DMS 273 (cell line): ENCODE data around the gene MYBPH.

Source experiments
- DNase-seq: peaks from one replicate; lab custom pipeline; 2025; ENCODE audit not compliant: unreplicated experiment; lab: John Stamatoyannopoulos, UW

Gene MYBPH

DNA sequence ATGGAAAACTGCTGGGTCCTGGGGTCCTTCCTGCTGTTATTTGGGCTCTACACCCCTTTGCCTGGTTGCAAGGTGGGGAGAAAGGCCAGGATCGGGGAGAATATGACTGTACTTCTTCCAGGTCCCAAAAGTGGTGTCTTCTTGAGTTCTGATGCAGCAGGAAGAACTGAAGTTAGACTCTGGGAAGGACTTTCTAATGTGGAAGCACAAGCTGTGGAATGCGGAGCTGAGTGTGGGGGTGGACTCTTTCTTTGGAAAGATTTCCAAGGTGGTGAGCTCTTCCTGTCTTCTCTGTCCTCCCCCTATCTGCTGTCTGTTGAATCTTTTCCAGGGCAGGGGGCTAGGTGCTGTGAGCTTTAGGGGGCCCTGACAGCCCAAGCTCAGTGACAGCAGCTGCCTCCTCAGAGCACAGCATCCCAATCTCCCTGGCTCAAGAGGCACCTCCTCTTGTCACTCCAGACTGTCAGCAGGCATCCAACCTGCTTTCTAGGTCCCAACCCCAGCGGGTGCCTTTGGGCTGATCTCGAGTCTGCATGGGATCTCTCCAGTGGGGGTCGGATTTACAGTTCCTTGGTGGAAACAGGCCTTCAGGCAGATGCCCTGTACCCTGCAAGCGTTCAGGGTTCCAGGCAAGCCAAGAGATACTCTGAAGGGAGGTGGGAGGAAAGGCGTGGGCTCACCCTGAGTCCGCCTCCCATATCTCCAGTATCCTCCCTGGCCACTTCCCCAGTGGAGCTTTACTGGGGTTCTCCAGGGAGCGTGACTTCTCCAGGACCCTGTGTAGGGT, 24.9 kb downstream of the MYBPH start:
- DNase-seq = peak; percentile 61

DNA sequence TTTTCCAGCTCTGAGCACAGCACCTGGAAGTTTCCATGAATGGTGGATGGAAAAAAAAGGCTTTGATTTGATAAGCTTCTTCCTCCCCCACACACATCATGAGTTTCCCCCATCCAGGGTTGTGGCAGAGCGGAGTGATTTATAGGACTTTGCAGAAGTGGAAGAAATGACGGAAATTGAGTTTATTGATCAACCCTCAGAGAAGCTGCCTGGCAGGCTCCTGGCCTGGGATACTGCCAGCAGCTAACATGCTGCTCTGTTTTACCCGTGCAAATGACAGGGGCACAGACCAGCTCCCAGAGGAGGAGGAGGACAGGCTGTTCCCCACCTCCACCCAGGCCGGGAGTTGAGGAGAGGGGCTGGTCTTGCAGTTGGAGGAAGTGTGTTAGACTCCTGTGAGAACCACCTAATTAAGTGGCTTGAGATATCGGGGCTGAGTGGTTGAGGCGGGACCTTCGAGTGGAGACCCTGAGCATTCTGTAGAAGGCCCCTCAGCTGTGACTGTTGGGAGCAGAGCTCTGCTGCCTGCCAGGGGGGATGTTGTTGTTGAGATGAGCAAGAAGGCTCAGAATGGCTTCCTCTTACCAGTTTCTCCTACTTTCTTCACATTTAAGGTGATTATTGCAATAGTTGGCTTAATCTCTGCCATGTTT, 26.3 kb downstream of the MYBPH start:
- no peak for DNase-seq

DNA sequence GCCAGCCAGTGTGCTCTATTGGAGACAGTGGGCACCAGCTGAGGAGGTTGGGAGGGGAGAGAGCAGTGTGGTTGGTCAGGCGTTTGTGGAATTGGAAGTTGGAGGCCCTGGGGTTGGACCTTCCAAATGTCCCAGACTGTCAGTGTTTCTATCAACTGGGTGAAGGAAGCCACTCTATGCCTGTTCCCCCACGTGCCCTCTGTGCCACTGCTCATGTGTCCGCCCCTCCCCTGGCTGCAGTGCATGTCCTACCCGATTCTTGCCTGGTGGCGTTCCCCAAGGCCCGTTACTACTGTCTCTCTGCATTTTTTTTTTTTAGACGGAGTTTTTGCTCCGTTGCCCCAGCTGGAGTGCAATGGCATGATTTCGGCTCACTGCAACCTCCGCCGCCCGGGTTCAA, 27.0 kb downstream of the MYBPH start:
- no peak for DNase-seq

DNA sequence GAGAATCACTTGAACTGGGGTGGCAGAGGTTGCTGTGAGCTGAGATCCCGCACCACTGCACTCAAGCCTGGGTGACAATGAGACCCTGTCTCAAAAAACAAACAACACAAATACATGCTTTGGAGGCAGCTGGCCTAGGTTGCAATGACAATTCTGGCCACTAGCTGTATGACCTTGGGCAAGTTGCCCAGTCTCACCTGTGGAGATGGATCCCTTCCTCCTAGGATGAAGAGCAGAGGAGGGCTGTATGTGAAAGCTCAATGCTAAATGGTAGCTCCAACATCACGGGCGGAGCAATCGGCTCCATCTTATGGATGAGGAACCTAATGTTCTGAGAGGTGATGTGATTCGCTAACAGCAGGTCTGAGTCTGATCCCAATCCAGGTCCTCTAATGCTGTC, 27.5 kb downstream of the MYBPH start:
- peak; percentile 41 for DNase-seq

DNA sequence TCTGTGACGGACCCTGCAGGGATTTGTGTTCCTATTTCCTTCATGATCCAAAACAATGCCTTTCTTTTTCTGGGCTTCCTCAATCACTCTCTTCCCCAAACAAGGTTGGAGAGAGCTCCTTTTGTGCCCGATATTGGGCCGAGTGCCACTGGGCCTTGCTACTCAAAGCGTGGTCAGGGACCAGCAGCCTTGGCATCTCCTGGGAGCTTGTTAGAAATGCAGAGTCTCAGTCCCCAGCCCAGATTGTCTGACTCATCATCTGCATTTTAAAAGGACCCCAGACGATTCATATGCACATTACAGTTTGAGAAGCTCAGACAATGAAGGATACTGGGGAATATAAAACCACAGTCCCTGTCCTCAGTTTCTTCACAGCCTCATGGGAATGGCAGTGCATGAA, 28.2 kb downstream of the MYBPH start:
- DNase-seq = no peak

DNA sequence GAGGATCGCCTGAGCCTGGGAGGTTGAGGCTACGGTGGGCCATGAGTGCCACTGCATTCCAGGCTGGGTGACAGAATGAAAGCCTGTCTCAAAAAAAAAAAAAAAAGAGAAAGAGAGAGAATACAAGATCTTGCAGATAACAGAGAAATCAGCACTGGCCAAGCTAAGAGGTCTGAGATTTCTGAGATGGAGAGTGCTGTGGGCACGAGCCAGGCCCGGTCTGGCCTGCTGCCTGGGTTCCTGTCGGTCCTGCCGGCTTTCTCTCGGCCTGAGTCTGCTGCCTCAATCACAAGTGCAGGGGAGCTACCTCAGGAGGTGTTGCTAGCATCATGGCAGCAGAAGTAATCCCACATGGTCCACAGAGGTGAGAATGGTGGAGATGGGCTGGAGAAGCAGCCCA, 29.1 kb downstream of the MYBPH start:
- DNase-seq = no peak

DNA sequence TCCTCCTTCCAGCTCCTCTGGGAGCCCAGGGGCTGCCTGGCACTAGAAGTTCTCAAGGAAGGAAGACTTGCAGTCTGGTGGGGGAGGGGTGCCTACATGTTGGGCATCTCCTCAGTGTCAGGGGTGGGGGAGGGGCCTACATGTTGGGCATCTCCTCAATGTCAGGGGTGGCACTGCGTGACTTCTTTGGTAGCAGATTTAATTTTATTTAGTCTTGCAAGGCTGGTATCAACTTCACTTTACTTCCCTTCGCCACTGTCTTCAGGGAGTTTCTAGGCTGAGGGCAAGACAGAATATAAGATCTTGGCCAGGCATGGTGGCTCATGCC, 29.6 kb downstream of the MYBPH start:
- no peak for DNase-seq

DNA sequence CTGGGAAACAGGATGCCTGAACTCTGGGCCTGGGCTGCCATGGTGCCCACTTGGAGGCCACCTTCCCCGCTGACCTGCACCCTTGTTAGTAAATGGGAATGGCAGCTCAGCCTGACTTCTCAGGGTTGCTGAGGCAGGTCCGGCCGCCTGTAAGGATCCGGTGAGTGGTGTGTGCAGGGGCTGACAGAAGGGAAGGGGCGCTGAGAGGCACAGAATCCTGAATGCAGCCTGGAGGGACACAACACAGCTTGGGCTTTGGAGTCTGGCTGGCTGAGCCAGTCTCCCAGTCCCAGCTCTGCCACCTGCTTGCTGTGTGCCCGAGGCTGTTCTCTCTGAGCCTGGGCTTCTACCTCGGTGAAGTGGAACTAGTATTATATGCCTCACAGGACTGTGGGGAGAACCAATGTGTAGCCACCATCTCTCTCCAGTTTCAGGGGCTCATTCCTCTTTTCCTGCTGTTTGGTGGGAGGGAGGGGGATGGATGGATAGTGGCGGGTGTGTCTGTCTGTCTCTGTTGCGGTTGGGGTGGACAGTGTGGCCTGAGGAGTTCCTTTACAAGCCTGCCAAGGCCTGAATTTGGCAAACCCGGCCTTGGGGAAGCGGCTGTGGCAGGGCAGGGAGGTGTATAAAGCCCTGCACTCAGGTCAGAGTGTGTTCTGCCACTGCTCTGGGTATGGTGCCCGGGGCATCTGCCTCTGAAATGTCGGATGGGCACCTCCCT, 30.1 kb downstream of the MYBPH start:
- no peak for DNase-seq

DNA sequence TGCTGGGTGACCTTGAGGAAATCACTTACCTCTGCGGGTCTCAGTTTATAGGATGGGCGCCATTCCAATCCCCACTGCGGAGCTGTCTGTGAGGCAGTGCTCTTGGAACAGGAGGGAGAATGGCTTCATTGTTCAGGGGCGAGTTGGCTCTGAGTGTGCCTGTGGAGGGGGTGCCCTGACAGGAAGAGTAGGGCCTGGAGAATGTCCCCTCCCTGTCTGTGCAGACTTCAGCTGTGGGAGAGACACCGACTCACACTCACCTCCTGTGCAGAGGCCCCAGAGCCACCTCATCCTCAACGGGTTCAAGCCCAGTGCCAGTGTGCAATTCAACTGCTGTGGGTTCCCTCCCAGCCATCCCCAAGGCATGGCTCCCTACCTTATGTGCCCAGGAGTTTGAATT, 31.0 kb downstream of the MYBPH start:
- no peak for DNase-seq

DNA sequence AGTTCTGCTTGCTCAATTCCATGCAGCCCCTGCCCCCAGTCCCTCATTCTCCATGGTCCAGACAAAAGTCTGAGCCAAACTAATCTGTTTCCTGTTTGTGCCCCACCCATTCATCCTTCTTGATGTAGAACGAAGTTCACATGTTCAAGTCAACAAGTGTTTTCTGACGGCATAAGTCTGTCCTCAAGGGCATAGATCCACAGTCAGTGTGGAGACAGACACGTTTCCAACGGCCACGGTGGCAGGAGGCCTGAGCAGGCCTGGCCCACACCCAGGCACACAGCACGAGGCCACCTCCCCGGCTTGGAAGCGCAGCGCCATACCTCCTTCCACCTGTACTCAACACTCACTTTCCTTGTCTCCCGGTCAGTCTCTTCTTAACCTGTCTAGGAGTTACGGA, 32.0 kb downstream of the MYBPH start:
- DNase-seq = no peak

DNA sequence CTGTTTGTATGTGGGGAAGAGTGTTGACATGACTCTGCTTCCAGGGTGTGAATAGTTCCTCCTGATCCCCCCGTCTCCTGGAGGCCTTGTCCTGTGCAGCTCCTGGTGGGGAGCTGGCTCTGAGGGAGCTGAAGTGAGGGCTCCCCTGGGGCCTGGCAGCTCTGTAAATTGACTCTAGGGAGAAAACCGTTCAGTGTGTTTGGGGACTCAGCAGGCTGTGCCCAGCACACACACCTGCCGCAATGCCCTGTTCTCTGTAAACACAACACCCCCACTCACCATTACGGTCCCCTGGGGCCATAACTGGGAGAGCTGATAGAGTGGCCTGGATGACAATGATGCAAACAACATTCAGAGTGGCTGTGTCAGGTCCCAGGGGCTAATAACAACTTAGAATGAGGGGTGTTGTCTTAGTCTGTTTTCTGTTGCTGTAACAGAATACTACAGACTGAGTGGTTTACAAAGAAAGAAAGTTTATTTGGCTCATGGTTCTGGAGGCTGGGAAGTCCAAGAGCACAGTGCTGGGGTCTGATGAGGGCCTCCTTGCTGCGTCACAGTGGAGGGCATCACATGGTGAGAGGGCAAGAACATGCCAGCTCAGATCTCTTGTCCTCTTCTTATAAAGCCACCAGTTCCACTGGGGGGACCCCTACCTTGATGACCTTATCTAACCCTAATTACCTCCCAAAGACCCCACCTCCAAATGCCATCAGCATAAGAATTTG, 32.8 kb downstream of the MYBPH start:
- DNase-seq = no peak

DNA sequence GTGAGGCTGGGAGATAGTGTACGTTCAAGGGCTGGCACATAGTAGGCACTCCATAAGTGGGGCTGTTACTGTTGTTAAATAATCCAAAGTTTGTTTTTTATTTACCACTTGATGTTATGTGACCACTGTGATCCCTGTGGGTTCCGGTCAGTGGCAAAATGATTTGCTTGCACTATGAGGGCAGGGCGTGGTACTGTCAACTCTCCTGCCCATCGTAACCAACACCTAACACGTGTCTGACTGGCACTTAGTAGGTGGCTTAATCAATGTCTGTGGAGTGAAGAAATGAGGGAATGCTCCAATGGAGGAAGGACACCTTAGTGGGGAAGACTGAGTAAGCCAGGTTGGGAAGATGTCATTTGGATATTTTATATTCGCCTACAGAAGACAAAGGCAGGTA, 33.5 kb downstream of the MYBPH start:
- DNase-seq = no peak

DNA sequence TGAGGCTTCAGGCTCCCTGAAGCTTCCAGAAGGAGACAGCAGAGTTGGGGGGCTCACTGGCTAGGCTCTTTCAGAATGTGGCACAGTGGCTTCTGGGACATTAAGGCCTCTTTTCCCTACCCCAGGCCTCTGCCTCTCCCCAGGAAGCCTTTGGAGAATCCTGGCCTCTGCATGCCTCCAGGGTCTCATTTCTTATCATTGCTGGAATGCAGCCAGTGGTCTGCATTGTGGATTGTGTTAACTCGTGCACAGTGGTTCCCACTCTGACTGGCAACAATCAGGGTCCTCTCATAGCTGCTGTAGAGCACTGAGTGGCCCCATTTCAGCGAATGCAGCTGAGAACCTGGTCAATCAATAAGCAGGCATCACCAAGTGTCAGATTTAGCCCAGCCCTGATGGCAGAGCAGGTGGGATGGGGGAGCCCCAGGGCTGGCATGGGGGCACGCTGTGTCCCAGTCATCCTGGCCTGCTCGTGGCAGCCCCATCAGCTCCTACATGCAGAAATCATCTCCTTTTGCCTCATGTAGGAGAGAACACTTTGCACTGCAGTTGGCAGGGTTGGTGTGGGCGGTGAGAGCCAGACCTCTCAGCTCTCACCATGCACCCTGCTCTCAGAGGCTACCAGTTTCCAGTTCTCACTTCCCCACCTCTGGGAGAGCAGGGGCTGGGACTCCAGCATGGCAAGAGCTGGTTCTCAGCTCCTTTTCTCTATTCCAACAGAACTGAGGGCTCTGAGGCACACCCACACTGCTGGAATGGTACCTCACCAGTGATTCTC, 34.7 kb downstream of the MYBPH start:
- no peak for DNase-seq

DNA sequence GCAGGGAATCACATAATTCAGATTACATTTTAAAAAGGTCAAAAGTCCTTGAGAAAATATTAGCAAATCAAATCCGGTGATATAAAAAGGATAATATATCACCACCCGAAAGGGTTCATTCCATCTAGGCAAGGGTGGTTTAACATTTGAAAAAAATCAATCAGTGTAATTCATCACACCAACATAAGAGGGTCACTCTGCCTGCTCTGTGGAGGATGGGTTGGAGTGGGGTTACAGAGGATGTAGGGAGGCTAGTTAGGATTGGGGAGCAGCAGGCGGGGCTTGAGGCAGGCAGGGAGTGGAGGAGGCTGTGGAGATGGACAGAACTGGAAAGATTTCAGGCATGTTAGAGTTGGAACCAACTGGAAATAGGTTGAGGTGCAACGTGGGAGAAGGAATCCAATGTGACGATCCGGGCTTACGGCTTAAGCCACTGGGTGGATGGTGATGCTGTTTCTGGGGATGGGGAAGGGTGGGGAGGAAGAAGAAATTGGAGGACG, 35.6 kb downstream of the MYBPH start:
- no peak for DNase-seq

DNA sequence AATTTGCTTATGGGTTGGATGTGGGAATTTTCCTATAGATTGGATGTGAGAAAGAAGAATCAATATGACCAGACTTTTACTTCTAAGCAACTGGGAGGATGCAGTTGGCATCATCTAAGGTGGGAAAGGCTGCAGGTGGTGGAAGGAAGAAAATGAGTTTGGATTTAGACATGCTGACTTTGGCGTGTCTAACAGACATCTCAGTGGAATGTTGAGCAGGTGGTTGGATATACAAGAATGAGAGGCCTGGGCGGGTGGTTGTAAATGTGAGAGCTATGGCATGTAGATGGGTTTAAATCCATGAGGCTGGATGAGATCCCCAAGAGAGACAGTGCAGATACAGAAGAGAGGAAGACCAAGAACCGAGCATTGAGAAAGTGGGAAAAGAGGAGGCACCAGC, 37.6 kb downstream of the MYBPH start:
- DNase-seq = no peak

DNA sequence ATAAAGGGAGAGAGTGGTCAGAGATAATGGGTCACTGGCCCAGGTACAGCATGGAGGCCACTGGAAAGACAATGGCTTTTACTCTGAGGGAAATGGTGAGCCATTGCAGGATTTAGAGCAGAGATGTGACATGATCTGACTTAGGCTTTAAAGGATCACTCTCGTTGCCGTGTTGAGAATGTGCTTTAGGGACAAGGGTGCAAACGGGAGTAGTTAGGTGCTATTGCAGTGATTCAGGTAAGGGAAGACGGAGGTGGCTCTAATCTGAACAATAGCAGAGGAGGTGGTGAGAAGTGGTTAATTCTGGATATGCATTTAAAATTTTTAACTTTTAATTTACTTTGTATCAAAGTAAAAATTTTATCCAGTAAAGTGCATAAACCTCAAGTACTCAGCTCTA, 38.3 kb downstream of the MYBPH start:
- no peak for DNase-seq

DNA sequence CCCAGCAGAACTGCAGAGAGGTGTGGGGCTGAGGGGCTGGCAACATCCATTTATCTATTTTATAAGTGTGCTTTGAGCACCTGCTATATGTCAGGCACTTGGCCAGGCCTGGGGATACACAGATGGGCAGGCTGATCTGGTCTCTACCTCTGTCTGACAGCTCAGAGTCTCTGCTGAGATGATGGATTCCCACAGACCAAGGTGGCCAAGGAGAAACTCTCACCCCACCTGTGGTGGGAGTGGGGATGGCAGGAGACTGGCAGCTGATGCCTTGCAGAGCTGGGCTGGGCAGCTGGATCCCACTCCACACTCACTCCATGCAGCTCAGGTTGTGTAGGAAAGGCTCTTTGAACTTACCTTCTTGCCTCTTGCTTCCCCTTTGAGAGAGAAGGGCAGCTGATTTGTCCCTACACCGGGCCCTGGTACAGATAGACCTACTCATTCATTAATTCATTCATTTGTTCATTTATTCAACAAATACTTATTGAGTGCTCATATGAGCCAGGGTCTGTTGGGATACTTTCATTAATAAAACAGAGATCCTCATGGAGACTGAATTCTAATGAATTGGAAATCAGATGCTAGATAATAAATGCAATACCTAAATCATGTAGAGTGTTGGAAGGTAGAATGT, 39.1 kb downstream of the MYBPH start:
- peak; percentile 69 for DNase-seq

DNA sequence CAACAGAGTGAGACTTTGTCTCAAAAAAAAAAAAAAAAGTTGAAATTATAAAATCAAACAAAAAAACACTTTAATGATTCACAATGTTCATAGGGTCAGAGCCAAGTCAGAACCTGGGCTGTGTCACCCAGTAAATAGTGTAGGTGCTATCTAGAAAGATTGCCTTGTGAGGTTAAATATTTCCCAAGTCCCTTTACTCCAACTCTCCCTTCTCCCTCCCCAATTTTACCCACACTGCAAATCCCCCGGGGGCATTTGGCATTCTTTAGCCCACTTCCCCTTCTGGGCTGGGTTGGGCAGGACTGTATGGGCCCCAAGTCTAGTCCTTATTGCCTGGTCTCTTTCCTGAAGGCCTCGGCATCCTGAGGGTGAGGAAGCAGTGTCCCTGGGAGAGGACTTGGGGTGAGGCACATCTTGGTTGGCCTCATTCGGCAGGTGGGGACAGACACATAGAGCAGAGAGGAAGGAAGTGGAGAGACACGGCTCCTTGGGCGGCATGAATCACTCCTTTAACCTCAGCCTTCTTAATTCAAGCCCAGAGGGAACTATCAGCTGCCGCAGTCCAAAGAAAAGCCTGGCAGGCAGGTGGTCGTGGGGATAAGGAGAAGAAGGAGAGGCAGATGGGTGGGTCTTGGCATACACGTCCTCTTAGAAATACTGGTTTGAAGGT, 39.9 kb downstream of the MYBPH start:
- DNase-seq = no peak

DNA sequence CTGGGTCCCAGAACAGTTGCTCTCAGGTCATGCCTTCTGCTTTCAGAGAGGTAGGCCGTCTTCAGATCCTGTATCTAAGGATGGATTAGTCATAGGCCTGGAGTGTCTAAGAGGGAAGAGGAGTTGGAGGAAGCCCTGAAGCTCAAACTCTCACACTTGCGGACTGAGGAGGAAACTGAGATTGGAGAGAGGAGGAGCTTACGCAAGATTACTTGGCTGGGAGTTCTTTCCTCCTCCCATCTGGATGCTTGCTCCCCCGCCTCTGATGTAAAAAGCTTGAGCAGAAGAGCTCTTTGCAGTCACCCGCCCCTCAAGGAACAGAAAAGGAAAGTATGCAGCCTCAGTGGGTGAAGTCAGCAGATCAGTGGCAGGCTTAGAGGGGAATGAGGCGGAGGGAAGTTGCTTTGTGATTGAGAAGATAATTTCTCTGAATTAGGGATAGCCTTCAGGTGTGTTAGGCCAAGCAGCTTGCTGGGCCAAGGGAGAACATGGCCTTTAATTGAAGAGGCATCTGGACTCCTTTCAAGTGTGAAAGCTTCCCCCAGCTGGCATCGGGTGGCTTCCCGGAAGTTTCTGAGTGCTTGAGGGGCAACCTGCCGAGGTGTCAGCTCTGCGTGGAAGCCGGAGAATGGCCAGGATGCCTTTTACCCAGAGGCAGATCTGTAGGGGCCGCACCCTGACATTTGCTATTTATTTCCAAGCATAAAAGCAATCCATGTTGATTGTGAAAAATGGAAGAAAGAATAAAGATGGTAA, 41.5 kb downstream of the MYBPH start:
- DNase-seq = peak; percentile 70
